WTC11 (cell line): ENCODE data around the gene CFAP299. TPM values are rescaled to one million over a fixed set of nuclear protein-coding genes. Genes with fewer than 3 reads are reported as not detected.

Experiments used
- ATAC-seq: fragments of 200-7000 bp; cut with Tn5 transposase; 2 replicates; pipeline ENCODE4 v1.10.0; 2021; ENCODE audit warnings: mild to moderate bottlenecking, moderate library complexity
- CTCF ChIA-PET: fragments of 300-600 bp; sonication (Branson Sonifier 250); formaldehyde crosslinking; loops from one replicate; lab custom pipeline; 2021; ENCODE audit warnings: antibody characterized with exemption; lab: Charles Lee
- POLR2A ChIA-PET: fragments of 350-600 bp; sonication (Branson Sonifier 250); formaldehyde crosslinking; loops from one replicate; lab custom pipeline; 2021; ENCODE audit warnings: antibody characterized with exemption; lab: Charles Lee
- DNase-seq: peaks from one replicate; pipeline ENCODE4 v3.0.0; 2021; ENCODE audit warnings: low spot score
- H3K27ac Mint-ChIP-seq: 2 replicates; pipeline ENCODE4 v1.8.0; 2021; ENCODE audit warnings: mixed read lengths
- H3K27me3 Mint-ChIP-seq: 2 replicates; pipeline ENCODE4 v1.8.0; 2021; ENCODE audit warnings: low read depth, mild to moderate bottlenecking, moderate library complexity, mixed read lengths
- H3K36me3 Mint-ChIP-seq: 2 replicates; pipeline ENCODE4 v1.8.0; 2021; ENCODE audit warnings: mixed read lengths
- H3K4me1 Mint-ChIP-seq: 2 replicates; pipeline ENCODE4 v1.8.0; 2022; ENCODE audit warnings: mixed read lengths
- H3K4me3 Mint-ChIP-seq: 2 replicates; pipeline ENCODE4 v1.8.0; 2021; ENCODE audit warnings: mild to moderate bottlenecking, moderate library complexity, mixed read lengths
- H3K9me3 Mint-ChIP-seq: 2 replicates; pipeline ENCODE4 v1.8.0; 2021; ENCODE audit warnings: mixed read lengths
- ATF1 ChIP-seq: sonication (generic); formaldehyde crosslinking; IDR thresholded peaks from 2 replicates; pipeline ENCODE4 v1.8.1; 2023; ENCODE audit warnings: mild to moderate bottlenecking, moderate library complexity, missing genetic modification reagents
- CREB1 ChIP-seq: sonication (generic); formaldehyde crosslinking; IDR thresholded peaks from 2 replicates; pipeline ENCODE4 v1.8.0; 2023; ENCODE audit warnings: mild to moderate bottlenecking, missing genetic modification reagents
- CREM ChIP-seq: sonication (generic); formaldehyde crosslinking; IDR thresholded peaks from 2 replicates; pipeline ENCODE4 v1.8.1; 2022; ENCODE audit warnings: mild to moderate bottlenecking, missing genetic modification reagents, moderate library complexity
- ESRRA ChIP-seq: sonication (generic); formaldehyde crosslinking; IDR thresholded peaks from 2 replicates; pipeline ENCODE4 v1.8.1; 2022; ENCODE audit warnings: mild to moderate bottlenecking, missing genetic modification reagents, borderline replicate concordance
- FOXJ3 ChIP-seq: sonication (generic); formaldehyde crosslinking; IDR thresholded peaks from 2 replicates; pipeline ENCODE4 v1.9.0; 2021; ENCODE audit warnings: missing genetic modification reagents, mild to moderate bottlenecking, borderline replicate concordance
- GTF2I ChIP-seq: fragments of 250-450 bp; sonication (Bioruptor Pico); conservative IDR thresholded peaks from 2 replicates; pipeline ENCODE4 v1.4.0; 2021; ENCODE audit warnings: mild to moderate bottlenecking
- NFYB ChIP-seq: sonication (generic); formaldehyde crosslinking; conservative IDR thresholded peaks from 2 replicates; pipeline ENCODE4 v1.8.0; 2022; ENCODE audit warnings: low read depth, missing genetic modification reagents
- NR3C1 ChIP-seq: sonication (generic); formaldehyde crosslinking; conservative IDR thresholded peaks from 2 replicates; pipeline ENCODE4 v1.8.1; 2023; ENCODE audit warnings: low read depth, mild to moderate bottlenecking, missing genetic modification reagents
- OVOL2 ChIP-seq: fragments of 250-450 bp; sonication (Bioruptor Pico); IDR thresholded peaks from 2 replicates; pipeline ENCODE4 v1.9.0; 2021; ENCODE audit warnings: mild to moderate bottlenecking, borderline replicate concordance
- RELA ChIP-seq: sonication (generic); formaldehyde crosslinking; IDR thresholded peaks from 2 replicates; pipeline ENCODE4 v1.8.1; 2022; ENCODE audit warnings: missing genetic modification reagents, mild to moderate bottlenecking, borderline replicate concordance
- SMAD3 ChIP-seq: sonication (generic); formaldehyde crosslinking; IDR thresholded peaks from 2 replicates; pipeline ENCODE4 v1.8.0; 2022; ENCODE audit warnings: missing genetic modification reagents, mild to moderate bottlenecking, borderline replicate concordance
- SMAD4 ChIP-seq: sonication (generic); formaldehyde crosslinking; IDR thresholded peaks from 2 replicates; pipeline ENCODE4 v1.8.0; 2022; ENCODE audit warnings: mild to moderate bottlenecking, missing genetic modification reagents
- TCF7 ChIP-seq: sonication (generic); formaldehyde crosslinking; IDR thresholded peaks from 2 replicates; pipeline ENCODE4 v1.8.0; 2022; ENCODE audit warnings: mild to moderate bottlenecking, low read depth, missing genetic modification reagents, moderate library complexity
- total RNA-seq: library from RNA; stranded (reverse); gene quantifications from 3 replicates; pipeline ENCODE4 v1.2.3, GENCODE V29; 2021
- TF ChIP-seq, protein P1 (sequence below): sonication (generic); formaldehyde crosslinking; IDR thresholded peaks from 2 replicates; pipeline ENCODE4 v1.8.1; 2022; ENCODE audit warnings: mild to moderate bottlenecking, missing genetic modification reagents, moderate library complexity, borderline replicate concordance
- TF ChIP-seq, protein P2 (sequence below): sonication (generic); formaldehyde crosslinking; IDR thresholded peaks from 2 replicates; pipeline ENCODE4 v1.8.0; 2022; ENCODE audit warnings: mild to moderate bottlenecking, missing genetic modification reagents
- TF ChIP-seq, protein P3 (sequence below): fragments of 250-450 bp; sonication (Bioruptor Pico); IDR thresholded peaks from 2 replicates; pipeline ENCODE4 v1.9.0; 2021; ENCODE audit warnings: mild to moderate bottlenecking, borderline replicate concordance
- TF ChIP-seq, protein P4 (sequence below): fragments of 250-450 bp; sonication (Bioruptor Pico); IDR thresholded peaks from 2 replicates; pipeline ENCODE4 v1.9.0; 2021; ENCODE audit warnings: mild to moderate bottlenecking
- TF ChIP-seq, protein P5 (sequence below): sonication (generic); formaldehyde crosslinking; IDR thresholded peaks from 2 replicates; pipeline ENCODE4 v1.8.0; 2022; ENCODE audit warnings: mild to moderate bottlenecking, missing genetic modification reagents
- TF ChIP-seq, protein P6 (sequence below): fragments of 250-450 bp; sonication (Bioruptor Pico); IDR thresholded peaks from 2 replicates; pipeline ENCODE4 v2.1.2; 2022; ENCODE audit warnings: mild to moderate bottlenecking, moderate library complexity

The CFAP299 gene
- total RNA-seq, 1 experiment from 2014 or later = not detected

DNA sequence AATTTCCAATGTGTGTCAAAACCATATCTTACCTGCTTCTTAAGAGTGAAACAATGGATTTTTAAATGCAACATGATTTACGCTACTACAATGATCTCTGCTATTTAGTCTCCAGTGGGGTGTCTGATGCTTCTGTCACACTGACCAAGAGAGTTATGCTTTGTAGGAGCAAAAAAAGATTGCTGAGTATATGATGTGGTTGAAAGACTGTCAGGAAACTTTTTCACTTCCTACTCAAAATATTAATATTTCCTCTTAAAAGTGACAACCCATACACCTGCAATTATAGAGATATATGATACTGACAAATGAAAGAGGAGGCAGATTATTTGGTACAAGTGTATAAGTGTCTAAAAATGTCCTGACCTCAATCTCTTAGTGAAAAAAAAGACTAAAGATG, 589.8 kb downstream of the CFAP299 start (continued):
- TF ChIP-seq, protein P1, sequence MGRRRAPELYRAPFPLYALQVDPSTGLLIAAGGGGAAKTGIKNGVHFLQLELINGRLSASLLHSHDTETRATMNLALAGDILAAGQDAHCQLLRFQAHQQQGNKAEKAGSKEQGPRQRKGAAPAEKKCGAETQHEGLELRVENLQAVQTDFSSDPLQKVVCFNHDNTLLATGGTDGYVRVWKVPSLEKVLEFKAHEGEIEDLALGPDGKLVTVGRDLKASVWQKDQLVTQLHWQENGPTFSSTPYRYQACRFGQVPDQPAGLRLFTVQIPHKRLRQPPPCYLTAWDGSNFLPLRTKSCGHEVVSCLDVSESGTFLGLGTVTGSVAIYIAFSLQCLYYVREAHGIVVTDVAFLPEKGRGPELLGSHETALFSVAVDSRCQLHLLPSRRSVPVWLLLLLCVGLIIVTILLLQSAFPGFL (CRISPR knock-in tag) = no peak
- TF ChIP-seq SMAD3 (CRISPR knock-in tag) (no peak), ATF1 (CRISPR knock-in tag) (no peak), ESRRA (no peak), NR3C1 (CRISPR knock-in tag) (no peak), TCF7 (CRISPR knock-in tag) (no peak)
- TF ChIP-seq, protein P2, sequence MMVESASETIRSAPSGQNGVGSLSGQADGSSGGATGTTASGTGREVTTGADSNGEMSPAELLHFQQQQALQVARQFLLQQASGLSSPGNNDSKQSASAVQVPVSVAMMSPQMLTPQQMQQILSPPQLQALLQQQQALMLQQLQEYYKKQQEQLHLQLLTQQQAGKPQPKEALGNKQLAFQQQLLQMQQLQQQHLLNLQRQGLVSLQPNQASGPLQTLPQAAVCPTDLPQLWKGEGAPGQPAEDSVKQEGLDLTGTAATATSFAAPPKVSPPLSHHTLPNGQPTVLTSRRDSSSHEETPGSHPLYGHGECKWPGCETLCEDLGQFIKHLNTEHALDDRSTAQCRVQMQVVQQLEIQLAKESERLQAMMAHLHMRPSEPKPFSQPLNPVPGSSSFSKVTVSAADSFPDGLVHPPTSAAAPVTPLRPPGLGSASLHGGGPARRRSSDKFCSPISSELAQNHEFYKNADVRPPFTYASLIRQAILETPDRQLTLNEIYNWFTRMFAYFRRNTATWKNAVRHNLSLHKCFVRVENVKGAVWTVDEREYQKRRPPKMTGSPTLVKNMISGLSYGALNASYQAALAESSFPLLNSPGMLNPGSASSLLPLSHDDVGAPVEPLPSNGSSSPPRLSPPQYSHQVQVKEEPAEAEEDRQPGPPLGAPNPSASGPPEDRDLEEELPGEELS (CRISPR knock-in tag) = no peak
- TF ChIP-seq, protein P3, sequence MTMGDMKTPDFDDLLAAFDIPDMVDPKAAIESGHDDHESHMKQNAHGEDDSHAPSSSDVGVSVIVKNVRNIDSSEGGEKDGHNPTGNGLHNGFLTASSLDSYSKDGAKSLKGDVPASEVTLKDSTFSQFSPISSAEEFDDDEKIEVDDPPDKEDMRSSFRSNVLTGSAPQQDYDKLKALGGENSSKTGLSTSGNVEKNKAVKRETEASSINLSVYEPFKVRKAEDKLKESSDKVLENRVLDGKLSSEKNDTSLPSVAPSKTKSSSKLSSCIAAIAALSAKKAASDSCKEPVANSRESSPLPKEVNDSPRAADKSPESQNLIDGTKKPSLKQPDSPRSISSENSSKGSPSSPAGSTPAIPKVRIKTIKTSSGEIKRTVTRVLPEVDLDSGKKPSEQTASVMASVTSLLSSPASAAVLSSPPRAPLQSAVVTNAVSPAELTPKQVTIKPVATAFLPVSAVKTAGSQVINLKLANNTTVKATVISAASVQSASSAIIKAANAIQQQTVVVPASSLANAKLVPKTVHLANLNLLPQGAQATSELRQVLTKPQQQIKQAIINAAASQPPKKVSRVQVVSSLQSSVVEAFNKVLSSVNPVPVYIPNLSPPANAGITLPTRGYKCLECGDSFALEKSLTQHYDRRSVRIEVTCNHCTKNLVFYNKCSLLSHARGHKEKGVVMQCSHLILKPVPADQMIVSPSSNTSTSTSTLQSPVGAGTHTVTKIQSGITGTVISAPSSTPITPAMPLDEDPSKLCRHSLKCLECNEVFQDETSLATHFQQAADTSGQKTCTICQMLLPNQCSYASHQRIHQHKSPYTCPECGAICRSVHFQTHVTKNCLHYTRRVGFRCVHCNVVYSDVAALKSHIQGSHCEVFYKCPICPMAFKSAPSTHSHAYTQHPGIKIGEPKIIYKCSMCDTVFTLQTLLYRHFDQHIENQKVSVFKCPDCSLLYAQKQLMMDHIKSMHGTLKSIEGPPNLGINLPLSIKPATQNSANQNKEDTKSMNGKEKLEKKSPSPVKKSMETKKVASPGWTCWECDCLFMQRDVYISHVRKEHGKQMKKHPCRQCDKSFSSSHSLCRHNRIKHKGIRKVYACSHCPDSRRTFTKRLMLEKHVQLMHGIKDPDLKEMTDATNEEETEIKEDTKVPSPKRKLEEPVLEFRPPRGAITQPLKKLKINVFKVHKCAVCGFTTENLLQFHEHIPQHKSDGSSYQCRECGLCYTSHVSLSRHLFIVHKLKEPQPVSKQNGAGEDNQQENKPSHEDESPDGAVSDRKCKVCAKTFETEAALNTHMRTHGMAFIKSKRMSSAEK (CRISPR knock-in tag) = no peak
- TF ChIP-seq, protein P4, sequence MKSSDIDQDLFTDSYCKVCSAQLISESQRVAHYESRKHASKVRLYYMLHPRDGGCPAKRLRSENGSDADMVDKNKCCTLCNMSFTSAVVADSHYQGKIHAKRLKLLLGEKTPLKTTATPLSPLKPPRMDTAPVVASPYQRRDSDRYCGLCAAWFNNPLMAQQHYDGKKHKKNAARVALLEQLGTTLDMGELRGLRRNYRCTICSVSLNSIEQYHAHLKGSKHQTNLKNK (CRISPR knock-in tag) = no peak

DNA sequence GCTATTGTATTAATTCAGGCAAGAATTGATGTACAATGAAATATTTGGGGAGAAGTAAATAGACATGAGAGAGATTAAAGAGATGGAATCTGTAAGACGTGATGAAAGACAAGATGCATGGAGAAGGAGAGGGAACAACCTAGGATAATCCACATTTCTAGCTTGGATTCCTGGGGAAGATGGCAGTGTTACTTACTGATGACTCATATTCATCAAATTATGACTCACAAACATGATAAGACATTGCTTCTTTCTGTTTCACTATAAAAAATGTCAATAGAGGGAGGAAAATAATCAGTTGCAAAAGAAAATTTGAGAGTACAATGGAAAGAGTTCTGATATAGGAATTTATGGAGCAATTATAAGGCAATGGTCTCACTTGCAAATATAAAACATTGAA, 590.9 kb downstream of the CFAP299 start:
- Mint-ChIP-seq H3K4me3 (no peak overlapping the region), H3K36me3 (no peaks in the 10 kb centered on the region), H3K27me3 (peaks cover 6% of the 10 kb centered on the region; the same call in 1 of the 2 replicates), H3K4me1 (no peaks in the 10 kb centered on the region), H3K27ac (no peak overlapping the region), H3K9me3 (no peaks in the 10 kb centered on the region)
- DNase-seq (no peak), ATAC-seq (no peak)
- TF ChIP-seq CREM (CRISPR knock-in tag) (no peak), SMAD4 (no peak), FOXJ3 (CRISPR knock-in tag) (no peak), RELA (CRISPR knock-in tag) (no peak), TCF7 (CRISPR knock-in tag) (no peak), CREB1 (CRISPR knock-in tag) (no peak), OVOL2 (CRISPR knock-in tag) (no peak), NFYB (CRISPR knock-in tag) (no peak), GTF2I (CRISPR knock-in tag) (no peak)
- TF ChIP-seq, protein P5, sequence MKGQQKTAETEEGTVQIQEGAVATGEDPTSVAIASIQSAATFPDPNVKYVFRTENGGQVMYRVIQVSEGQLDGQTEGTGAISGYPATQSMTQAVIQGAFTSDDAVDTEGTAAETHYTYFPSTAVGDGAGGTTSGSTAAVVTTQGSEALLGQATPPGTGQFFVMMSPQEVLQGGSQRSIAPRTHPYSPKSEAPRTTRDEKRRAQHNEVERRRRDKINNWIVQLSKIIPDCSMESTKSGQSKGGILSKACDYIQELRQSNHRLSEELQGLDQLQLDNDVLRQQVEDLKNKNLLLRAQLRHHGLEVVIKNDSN (CRISPR knock-in tag) = no peak
- TF ChIP-seq, protein P6, sequence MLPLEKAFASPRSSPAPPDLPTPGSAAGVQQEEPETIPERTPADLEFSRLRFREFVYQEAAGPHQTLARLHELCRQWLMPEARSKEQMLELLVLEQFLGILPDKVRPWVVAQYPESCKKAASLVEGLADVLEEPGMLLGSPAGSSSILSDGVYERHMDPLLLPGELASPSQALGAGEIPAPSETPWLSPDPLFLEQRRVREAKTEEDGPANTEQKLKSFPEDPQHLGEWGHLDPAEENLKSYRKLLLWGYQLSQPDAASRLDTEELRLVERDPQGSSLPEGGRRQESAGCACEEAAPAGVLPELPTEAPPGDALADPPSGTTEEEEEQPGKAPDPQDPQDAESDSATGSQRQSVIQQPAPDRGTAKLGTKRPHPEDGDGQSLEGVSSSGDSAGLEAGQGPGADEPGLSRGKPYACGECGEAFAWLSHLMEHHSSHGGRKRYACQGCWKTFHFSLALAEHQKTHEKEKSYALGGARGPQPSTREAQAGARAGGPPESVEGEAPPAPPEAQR (CRISPR knock-in tag) = no peak
- TF ChIP-seq, protein P2 (CRISPR knock-in tag) = no peak
- POLR2A ChIA-PET = no interaction called here
- CTCF ChIA-PET = interaction anchor here (0.8 kb wide), 1 partner anchor 63 kb away, joined by 3 read pairs; no protein-coding TSS in a partner anchor
